ENCODE results near the gene WDFY2.

DNA sequence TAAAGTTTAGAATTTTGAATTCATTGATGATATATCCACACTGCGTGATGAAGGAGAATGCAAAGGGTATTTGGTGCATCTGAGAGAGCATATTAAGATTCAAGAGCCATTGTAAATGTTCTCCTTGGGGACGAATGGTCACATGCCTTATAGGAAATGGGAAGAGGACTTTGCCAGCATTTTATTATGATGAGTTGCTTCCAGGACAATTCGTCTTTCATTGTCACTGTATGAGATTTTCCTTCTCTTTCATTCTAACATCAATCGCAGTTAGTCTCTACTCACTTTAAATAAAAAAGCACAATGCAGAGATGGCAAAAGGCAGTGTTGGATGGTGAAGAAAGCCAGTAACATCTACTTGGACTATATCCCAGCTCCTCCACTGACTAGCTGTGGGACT lies 21.4 kb downstream of the WDFY2 start:
- TF ChIP-seq, protein P1, sequence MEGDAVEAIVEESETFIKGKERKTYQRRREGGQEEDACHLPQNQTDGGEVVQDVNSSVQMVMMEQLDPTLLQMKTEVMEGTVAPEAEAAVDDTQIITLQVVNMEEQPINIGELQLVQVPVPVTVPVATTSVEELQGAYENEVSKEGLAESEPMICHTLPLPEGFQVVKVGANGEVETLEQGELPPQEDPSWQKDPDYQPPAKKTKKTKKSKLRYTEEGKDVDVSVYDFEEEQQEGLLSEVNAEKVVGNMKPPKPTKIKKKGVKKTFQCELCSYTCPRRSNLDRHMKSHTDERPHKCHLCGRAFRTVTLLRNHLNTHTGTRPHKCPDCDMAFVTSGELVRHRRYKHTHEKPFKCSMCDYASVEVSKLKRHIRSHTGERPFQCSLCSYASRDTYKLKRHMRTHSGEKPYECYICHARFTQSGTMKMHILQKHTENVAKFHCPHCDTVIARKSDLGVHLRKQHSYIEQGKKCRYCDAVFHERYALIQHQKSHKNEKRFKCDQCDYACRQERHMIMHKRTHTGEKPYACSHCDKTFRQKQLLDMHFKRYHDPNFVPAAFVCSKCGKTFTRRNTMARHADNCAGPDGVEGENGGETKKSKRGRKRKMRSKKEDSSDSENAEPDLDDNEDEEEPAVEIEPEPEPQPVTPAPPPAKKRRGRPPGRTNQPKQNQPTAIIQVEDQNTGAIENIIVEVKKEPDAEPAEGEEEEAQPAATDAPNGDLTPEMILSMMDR (IDR thresholded peaks at IDR 0.05), result no peak
- TF ChIP-seq POLR2A (IDR thresholded peaks at IDR 0.05), result no peak
- no peak for TF ChIP-seq EP300 (IDR thresholded peaks at IDR 0.05)
- no peak for TF ChIP-seq POLR2AphosphoS5 (IDR thresholded peaks at IDR 0.05)
